Right lobe of liver (tissue), 6 donors: ENCODE measurements around the gene DHX57. TPM values are rescaled to one million over a fixed set of nuclear protein-coding genes. Genes with fewer than 3 reads are reported as not detected.

Experiments
- ATAC-seq, 4 donors: fragments of 200-7000 bp; cut with Tn5 transposase; one replicate each; pipeline ENCODE4 v1.9.1; 2020; ENCODE audit warnings: mild to moderate bottlenecking in 4 of 4, moderate library complexity in 4 of 4
- DNase-seq, 3 donors: peaks; one replicate each; pipeline ENCODE4 v3.0.0-alpha.2; 2020
- H3K27ac ChIP-seq, 3 donors: fragments of 200-600 bp; one replicate each; pipeline ENCODE4 v1.8.0; 2022
- H3K27me3 ChIP-seq, 2 donors: fragments of 200-600 bp; one replicate each; pipeline ENCODE4 v1.8.0; 2022
- H3K36me3 ChIP-seq, 4 donors: fragments of 200-600 bp; sonication (generic) in 1 of 4; one replicate each; pipeline versions ENCODE4 v1.5.1 to v1.8.0; 2017 to 2022; ENCODE audit warnings: control low read depth in 1 of 4
- H3K4me1 ChIP-seq, 4 donors: fragments of 200-600 bp; sonication (generic) in 1 of 4; one replicate each; pipeline versions ENCODE4 v1.5.1 to v1.8.0; 2017 to 2022; ENCODE audit warnings: control low read depth in 1 of 4
- H3K4me3 ChIP-seq, 3 donors: fragments of 200-600 bp; one replicate each; pipeline ENCODE4 v1.8.0; 2022
- H3K9me3 ChIP-seq, 4 donors: fragments of 200-600 bp; sonication (generic) in 1 of 4; one replicate each; pipeline versions ENCODE4 v1.5.1 to v1.8.0; 2017 to 2022; ENCODE audit warnings: control low read depth in 1 of 4
- CTCF ChIP-seq, 4 donors: fragments of 200-600 bp in 3 of 4; fragments of 450-650 bp in 1 of 4; IDR thresholded peaks; one replicate each; pipeline versions ENCODE4 v1.5.1 to v1.8.0; 2016 to 2022; ENCODE audit warnings: antibody characterized with exemption in 4 of 4, mild to moderate bottlenecking in 2 of 4
- POLR2A ChIP-seq: fragments of 450-650 bp; IDR thresholded peaks from one replicate; pipeline ENCODE4 v1.6.1; 2017; ENCODE audit warnings: antibody characterized with exemption, mild to moderate bottlenecking
- WGBS: methylation state at CpG from one replicate; pipeline ENCODE4 v1.1.6; 2018; ENCODE audit warnings: low coverage, low lambda C conversion rate; ENCODE audit not compliant: insufficient coverage; ENCODE audit errors: missing lambda C conversion rate; 5-methylcytosine and 5-hydroxymethylcytosine counted together
- intact Hi-C, 2 donors: fragments of 100-400 bp; cut with DNase I; formaldehyde crosslinking; loops; one replicate each; pipeline versions ENCODE4 v1.11.2 to v1.14.1; 2022
- total RNA-seq, 6 experiments: library from RNA; depleted of rRNA in 2 of 6; stranded (reverse); fragments of >200 nt in 2 of 6; fragmentation: NEBNext Ultra II Directional in 3 of 6; extraction: Animal tissue kit (Norgen Biotek cat#: 25700) in 3 of 6; gene quantifications; one replicate each; pipeline versions ENCODE4 v1.1.0 to v1.2.4, GENCODE V29; 2016 to 2023
- donor health status: DM: no; HTN: yes; CAD: no.
- donor health status: DM: no; HTN: no; CAD: no.
- donor health status: DM: no; HTN: no; CAD: no.
- donor health status: DM: no; HTN: yes; CAD: no.
- donor health status: DM: no; HTN: yes; CAD: no.

DHX57 gene
- total RNA-seq, 6 experiments from 2014 or later = 4.4 to 6.4 (median 4.9) TPM

GRCh38 chr2:38850045-38850444, 25.7 kb downstream of the DHX57 start:
- H3K4me3 ChIP-seq = no peak overlapping the region
- no peak for ATAC-seq
- no peaks in the 10 kb centered on the region for H3K9me3 ChIP-seq
- DNase-seq = no peak
- H3K36me3 ChIP-seq = peaks cover 0 to 16% (median 5%) of the 10 kb centered on the region in 4 donors
- TF ChIP-seq POLR2A (no peak), CTCF (IDR thresholded peaks at IDR 0.05) (no peak)
- H3K4me1 ChIP-seq = no peaks in the 10 kb centered on the region
- no peaks in the 10 kb centered on the region for H3K27me3 ChIP-seq
- intact Hi-C loops = no loop called here
- WGBS = 50% methylated on average over 1 of the region's 3 CpGs
- H3K27ac ChIP-seq = no peak overlapping the region

GRCh38 chr2:38836791-38837190, 38.9 kb downstream of the DHX57 start:
- ATAC-seq (no peak), DNase-seq (no peak)
- H3K4me3 ChIP-seq = no peak overlapping the region
- 83% methylated on average over 1 of the region's 2 CpGs for WGBS
- intact Hi-C loops = no loop called here
- no peaks in the 10 kb centered on the region for H3K27me3 ChIP-seq
- H3K27ac ChIP-seq = no peak overlapping the region
- H3K36me3 ChIP-seq = peaks cover 0 to 9% (median 1%) of the 10 kb centered on the region in 4 donors
- H3K9me3 ChIP-seq = no peaks in the 10 kb centered on the region
- no peaks in the 10 kb centered on the region for H3K4me1 ChIP-seq
- TF ChIP-seq POLR2A = no peak
- no peak for TF ChIP-seq CTCF (IDR thresholded peaks at IDR 0.05)

- DNase-seq = no peak
- WGBS = 42% methylated on average over 3 of the region's 3 CpGs
- Histone ChIP-seq H3K4me3 (no peak overlapping the region), H3K27ac (no peak overlapping the region), H3K4me1 (no peaks in the 10 kb centered on the region), H3K27me3 (no peaks in the 10 kb centered on the region), H3K9me3 (no peaks in the 10 kb centered on the region), H3K36me3 (peaks cover 0 to 9% (median 1%) of the 10 kb centered on the region in 4 donors)
- TF ChIP-seq CTCF (IDR thresholded peaks at IDR 0.05) (no peak), POLR2A (no peak)
- ATAC-seq = peak; percentile 47 to 80 (median 62)
- intact Hi-C loops = no loop called here
Observed at GRCh38 chr2:38835990-38836389, 39.7 kb downstream of the DHX57 start.

- H3K27ac ChIP-seq = no peak overlapping the region
- H3K4me1 ChIP-seq = no peaks in the 10 kb centered on the region
- peaks cover 0 to 9% (median 1%) of the 10 kb centered on the region in 4 donors for H3K36me3 ChIP-seq
- ATAC-seq = peak in 3 of 4 donors; percentile 19 to 45 (median 31)
- no peaks in the 10 kb centered on the region for H3K9me3 ChIP-seq
- no peaks in the 10 kb centered on the region for H3K27me3 ChIP-seq
- no peak for DNase-seq
- 54% methylated on average over 1 of the region's 1 CpG for WGBS
- H3K4me3 ChIP-seq = no peak overlapping the region
- TF ChIP-seq POLR2A (no peak), CTCF (IDR thresholded peaks at IDR 0.05) (peak; percentile 33 to 51 (median 38))
- intact Hi-C loops = no loop called here
Observed at GRCh38 chr2:38835015-38835601, 40.6 kb downstream of the DHX57 start.
